Epithelial cell of prostate (primary cell): ENCODE results near the gene GRIK4.
"Not testable (repeated sequence)": the region's sequence is repeated elsewhere in the genome, so short reads cannot be mapped to it uniquely, and the experiment has no call there.

Experiments
- DNase-seq: peaks from one replicate; pipeline ENCODE4 v3.0.0-alpha.2; 2011; ENCODE audit warnings: low read depth, low spot score
- H3K27ac ChIP-seq: fragments of 450-650 bp; 2 replicates; pipeline ENCODE4 v1.5.1; 2017; ENCODE audit warnings: mild to moderate bottlenecking

Gene GRIK4

DNA sequence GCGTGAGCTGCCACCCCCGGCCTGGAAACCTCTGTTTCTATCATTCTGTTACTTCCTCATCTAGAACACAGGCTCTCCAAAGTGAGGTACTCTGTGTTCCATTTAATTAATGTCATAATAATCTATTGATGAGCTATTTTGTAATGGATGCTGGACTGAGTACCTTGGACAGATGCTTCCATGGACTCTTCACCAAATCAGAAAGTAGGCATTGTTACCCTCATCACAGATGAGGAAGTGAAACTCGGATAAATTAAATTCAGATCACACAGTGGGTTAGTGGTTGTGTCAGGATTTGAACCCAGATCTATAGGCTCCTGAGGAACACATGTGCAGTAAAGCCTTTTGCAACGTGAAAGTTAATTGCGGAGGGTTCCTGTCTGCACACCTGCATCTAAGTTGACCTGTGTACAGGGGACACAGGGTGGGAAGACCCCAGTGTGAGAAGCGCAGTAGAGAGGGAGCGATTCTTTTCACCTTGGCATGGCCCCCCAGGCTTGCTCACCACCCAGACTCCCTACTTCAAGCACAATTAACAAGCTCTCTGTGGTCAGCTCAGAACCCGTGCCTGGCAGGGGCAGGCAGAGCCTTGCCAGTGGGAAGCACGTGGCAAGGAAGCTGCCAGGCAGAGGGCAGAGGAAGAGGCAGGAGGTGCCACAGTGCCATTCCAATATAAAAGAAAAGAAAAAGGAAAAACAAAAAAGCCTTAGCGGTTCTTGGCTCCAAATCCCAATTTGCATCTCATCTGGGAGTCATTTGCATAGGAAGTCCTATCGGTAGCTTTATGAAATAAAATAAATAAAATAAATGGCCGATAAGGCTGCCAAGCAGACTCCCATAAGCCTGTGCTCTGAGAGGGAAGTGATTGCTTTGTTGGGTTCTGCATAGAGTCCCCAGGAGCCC, 239.3 kb downstream of the GRIK4 start:
- DNase-seq = no peak
- no peak overlapping the region for H3K27ac ChIP-seq

GRCh38 chr11:120751550-120751949, 240.0 kb downstream of the GRIK4 start:
- DNase-seq = no peak
- H3K27ac ChIP-seq = no peak overlapping the region

- DNase-seq = no peak
- no peak overlapping the region for H3K27ac ChIP-seq
Observed at GRCh38 chr11:120752668-120753067, 241.1 kb downstream of the GRIK4 start.

DNA sequence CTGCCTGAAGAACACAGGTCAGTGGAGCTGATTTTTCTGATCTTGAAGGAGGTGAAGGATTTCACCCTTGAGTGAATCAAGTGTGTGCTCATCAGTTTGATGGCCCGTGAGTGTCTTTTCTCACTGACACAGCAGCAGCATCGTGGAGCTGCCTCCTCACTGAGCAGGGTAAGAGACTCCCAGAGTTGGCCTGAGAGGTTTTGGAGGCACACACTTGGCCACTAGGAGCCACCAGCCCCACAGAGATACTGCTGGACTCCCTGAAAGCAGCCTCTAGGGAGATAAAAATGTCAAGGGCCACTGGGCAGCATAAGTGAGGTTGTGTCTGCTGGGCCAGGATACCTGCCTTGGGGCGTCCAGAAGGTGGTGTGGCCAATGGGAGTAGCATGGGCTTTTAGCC, 245.4 kb downstream of the GRIK4 start:
- no peak for DNase-seq
- H3K27ac ChIP-seq = no peak overlapping the region

DNA sequence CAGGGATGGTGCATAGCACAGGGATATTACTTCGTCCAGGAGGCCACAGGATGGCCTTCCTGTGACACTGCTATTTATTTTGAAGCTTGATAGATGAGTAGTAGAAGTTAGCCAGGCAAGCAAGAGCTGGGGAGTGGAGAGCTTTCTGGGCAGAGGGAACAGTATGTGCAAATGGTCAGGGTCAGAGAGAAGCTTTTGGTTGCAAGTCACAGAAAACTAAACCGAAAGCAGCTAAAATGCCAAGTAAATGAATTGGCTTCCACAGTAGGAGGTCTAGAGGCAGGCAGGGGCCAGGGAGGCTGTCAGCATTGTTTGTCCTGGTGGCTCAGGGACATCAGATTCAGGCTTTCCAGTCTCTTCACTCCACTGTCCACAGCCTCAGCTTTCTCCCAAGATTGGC, 247.5 kb downstream of the GRIK4 start:
- H3K27ac ChIP-seq = no peak overlapping the region
- DNase-seq = no peak

DNA sequence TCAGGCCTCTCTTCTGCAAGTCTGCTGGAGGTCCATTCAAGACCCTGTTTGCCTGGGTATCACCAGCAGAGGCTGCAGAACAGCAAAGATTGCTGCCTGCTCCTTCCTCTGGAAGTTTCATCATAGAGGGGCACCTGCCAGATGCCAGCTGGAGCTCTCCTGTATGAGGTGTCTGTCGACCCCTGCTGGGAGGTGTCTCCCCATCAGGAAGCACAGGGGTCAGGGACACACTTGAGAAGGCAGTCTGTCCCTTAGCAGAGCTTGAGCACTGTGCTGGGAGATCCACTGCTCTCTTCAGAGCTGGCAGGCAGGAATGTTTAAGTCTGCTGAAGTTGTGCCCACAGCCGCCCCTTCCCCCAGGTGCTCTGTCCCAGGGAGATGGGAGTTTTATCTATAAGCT, 254.2 kb downstream of the GRIK4 start:
- not testable (repeated sequence) for DNase-seq, H3K27ac ChIP-seq

- H3K27ac ChIP-seq = no peak overlapping the region
- no peak for DNase-seq
Observed at GRCh38 chr11:120766318-120766717, 254.8 kb downstream of the GRIK4 start.

DNA sequence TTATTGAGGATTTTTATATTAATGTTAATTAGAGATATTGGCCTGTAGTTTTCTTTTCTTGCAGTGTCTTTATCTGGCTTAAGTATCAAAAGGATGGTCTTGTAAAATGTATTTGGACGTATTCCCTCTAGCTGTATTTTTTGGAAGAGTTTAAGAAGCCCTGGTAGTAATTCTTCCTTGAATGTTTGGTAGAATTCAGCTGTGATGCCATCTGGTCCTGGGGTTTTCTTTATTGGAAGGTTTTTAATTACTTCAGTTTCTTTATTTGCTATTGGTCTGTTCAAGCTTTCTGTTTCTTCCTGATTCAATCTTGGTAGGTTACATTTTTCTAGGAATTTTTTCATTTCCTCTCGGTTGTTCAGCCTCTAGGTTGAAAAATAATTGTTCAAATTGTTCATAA, 257.4 kb downstream of the GRIK4 start:
- DNase-seq = no peak
- H3K27ac ChIP-seq = no peak overlapping the region

GRCh38 chr11:120769906-120770305, 258.4 kb downstream of the GRIK4 start:
- no peak for DNase-seq
- H3K27ac ChIP-seq = no peak overlapping the region

GRCh38 chr11:120771551-120772060, 260.1 kb downstream of the GRIK4 start:
- no peak overlapping the region for H3K27ac ChIP-seq
- DNase-seq = no peak

DNA sequence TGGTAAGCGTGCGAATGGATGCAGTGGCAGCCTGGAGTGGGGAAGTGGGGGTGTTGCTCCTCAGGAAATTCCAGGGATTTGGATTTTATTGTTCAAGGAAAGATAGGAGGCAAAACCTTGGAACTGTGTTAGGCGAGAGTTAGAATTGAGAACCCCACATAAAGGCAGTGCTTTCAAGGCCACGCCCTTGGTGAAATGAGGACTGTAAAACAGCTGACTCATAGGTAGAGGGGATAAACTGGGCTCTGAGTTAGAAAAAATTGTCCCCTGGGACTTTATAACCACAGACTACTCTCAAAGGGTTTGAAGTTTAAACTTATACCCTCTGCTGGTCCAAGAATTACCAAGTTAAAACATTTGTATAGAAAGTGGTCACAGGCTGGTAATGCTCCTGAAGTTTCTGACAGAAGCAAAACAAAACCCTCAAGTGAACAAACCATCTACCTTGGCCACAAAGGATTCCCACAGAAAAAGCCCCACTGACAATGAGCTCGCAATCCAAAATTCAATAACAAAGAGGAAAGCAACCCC, 262.0 kb downstream of the GRIK4 start:
- H3K27ac ChIP-seq = no peak overlapping the region
- no peak for DNase-seq

DNA sequence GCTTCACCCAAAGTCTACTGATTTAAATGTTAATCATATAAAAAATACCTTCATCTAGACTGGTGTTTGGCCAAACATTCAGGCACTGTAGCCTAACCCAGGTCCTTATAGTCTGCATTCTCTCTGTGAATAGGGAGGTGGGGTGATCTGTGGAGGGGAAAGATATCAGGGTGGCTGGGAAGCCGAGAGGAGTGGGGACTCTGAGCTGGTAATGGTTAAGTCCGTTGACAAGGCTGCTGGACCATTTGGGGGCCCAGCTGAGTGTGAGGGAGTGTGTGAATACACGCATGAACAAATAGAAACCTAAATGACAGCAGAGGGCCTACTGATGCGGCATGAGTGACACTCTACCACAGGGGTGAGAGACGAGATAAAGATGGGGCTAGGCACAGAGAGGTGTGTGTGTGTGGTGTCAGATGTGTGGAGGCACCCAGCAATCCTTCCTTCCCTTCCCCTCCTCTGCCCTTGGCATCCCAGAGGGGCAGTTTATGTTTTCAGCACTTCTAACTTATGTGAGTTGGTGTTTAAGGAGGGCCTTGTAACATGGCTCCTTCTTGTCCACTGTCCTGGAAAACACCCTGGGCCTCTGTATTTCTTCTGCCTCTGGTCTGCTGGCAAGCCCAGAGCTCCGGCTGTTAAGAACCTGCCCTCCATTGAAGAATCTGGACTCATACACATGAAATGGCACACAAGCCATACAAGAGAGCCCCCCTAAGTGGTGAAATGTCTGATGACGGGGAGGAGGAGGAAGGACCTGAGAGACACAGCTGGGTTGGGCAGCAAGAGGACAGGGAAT, 263.2 kb downstream of the GRIK4 start:
- DNase-seq = no peak
- no peak overlapping the region for H3K27ac ChIP-seq

DNA sequence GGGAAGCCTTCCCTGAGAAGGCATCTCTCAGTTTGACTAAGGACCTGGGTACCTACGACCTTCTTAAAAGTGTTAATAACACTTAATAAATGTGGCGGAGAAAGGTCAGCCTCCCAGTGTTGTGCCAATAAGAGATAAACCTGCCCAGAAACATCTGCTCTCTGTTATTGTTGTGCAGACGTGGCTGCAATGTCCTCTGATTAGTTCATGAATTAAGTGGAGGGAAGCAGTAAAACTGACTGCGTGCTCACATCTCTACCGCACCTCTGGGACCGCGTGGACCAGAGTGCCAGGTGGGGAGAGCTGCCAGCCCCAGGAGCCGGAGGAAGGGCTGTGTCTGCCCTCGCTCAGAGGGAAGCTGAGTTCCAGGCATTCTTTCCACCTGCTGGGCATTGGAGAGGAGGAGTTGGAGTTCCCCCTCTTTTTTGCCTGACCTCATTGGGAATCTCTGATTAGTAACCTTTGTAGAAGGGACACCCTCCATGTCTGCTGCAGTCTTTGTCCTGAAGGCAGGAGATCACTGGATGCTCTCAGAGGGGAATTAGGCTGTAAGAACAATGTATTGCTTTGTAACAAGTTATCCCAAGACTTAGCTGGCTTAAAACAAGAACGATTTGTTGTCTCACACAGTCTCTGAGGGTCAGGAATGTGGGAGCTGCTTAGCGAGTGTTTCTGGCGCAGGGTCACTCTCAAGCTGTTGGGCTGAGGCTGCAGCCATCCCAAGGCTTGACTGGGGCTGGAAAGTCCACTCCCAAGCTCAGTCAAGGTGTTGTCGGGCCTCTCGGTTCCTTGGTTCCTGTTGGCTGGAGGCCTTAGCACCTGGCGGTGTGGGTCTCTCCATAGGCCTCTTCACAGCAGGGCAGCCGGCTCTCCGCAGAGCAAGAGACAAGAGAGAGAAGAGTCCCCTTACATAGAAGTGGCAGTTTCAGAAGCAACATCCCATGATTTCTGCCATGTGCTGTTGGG, 264.7 kb downstream of the GRIK4 start:
- H3K27ac ChIP-seq = no peak overlapping the region
- DNase-seq = no peak

GRCh38 chr11:120778685-120779490, 267.3 kb downstream of the GRIK4 start:
- no peak overlapping the region for H3K27ac ChIP-seq
- DNase-seq = no peak

GRCh38 chr11:120780239-120780638, 268.7 kb downstream of the GRIK4 start:
- DNase-seq = no peak
- H3K27ac ChIP-seq = no peak overlapping the region

- DNase-seq = no peak
- H3K27ac ChIP-seq = no peak overlapping the region
Observed at GRCh38 chr11:120781486-120782120, 270.1 kb downstream of the GRIK4 start.

DNA sequence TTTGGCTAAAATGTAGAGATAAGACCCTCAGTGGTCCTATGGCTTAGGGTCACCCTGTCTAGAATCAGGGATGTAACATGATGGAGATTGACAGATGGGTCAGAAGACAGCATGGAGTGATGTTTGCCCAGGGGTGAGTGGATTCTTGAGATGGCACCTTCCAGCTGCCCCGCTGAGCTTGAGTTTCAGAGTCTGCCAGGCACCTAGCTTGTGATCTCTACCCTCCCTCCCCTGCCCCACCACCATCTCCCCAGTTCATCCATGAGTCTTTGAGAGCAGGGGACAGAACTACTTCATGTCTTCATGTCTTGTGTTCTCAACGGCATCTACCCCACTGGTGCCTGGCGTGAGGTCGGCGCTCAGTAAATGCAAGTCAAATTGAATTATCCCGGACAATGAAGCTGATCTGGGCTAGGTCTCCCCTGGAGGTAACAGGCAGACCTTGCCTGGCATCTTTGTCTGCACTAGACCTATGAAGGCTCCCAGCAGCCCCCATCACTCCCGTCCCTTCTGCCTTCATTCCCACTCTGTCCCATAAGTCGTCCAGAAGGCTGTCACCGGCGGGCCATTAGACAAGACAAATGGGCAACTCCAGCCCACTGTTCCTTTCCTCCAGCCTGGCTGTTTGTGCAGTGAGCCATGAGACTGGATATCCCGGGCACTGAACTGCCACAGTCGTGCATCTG, 273.2 kb downstream of the GRIK4 start:
- DNase-seq = no peak
- no peak overlapping the region for H3K27ac ChIP-seq

DNA sequence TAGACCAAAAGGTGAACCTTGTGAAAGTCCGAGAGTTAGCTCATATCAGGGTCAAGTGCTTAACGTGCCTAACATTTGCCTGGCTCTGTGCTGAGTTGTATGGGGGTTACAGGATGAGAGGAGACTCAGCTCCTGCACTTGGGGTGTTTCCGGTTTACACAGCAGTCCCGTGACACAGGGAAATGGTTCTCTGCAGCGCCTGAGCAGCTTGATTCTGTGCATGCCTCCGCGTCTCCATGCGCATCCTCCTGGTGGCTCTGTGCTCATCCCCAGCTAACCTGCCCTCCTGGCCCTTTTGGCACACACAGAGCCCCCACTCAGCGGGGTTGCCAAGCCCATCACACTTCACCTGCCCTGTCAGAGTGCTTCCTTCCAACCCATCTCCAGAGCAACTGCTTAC, 274.0 kb downstream of the GRIK4 start:
- H3K27ac ChIP-seq = no peak overlapping the region
- DNase-seq = no peak
